Right atrium auricular region (tissue), 2 donors: ENCODE measurements around the gene DPP6. TPM values are rescaled to one million over a fixed set of nuclear protein-coding genes. Genes with fewer than 3 reads are reported as not detected.

Experiments
- DNase-seq: peaks from one replicate; pipeline ENCODE4 v3.0.0-alpha.2; 2019; ENCODE audit warnings: low spot score
- H3K27ac ChIP-seq, 2 donors: fragments of 200-600 bp; sonication (generic); 1 replicate in 1 of 2; 2 replicates in 1 of 2; pipeline ENCODE4 v1.5.1; 2016 to 2019
- H3K27me3 ChIP-seq, 2 donors: fragments of 200-600 bp; sonication (generic); one replicate each; pipeline versions ENCODE4 v1.5.1 to v1.6.0; 2017 to 2019
- H3K36me3 ChIP-seq: fragments of 200-600 bp; sonication (generic); one replicate; pipeline ENCODE4 v1.5.1; 2016
- H3K4me1 ChIP-seq, 2 donors: fragments of 200-600 bp; sonication (generic); one replicate each; pipeline versions ENCODE4 v1.5.1 to v1.6.0; 2017 to 2019
- H3K4me3 ChIP-seq, 2 donors: fragments of 200-600 bp; sonication (generic); 1 replicate in 1 of 2; 2 replicates in 1 of 2; pipeline ENCODE4 v1.5.1; 2017 to 2019; ENCODE audit warnings: mild to moderate bottlenecking in 1 of 2, moderate library complexity in 1 of 2
- H3K9me3 ChIP-seq, 2 donors: fragments of 200-600 bp; sonication (generic); one replicate each; pipeline ENCODE4 v1.5.1; 2019
- total RNA-seq, 2 donors: library from RNA; depleted of rRNA; stranded (reverse); fragments of >200 nt; gene quantifications; one replicate each; pipeline ENCODE4 v1.1.0, GENCODE V29; 2016
- TF ChIP-seq, protein P1 (sequence below), 2 donors: fragments of 200-600 bp; sonication (generic); IDR thresholded peaks; one replicate each; pipeline ENCODE4 v1.5.1; 2019; ENCODE audit warnings: antibody characterized with exemption in 2 of 2

The DPP6 gene
- total RNA-seq, 2 donors from 2014 or later, result 0.35 to 0.85 TPM

DNA sequence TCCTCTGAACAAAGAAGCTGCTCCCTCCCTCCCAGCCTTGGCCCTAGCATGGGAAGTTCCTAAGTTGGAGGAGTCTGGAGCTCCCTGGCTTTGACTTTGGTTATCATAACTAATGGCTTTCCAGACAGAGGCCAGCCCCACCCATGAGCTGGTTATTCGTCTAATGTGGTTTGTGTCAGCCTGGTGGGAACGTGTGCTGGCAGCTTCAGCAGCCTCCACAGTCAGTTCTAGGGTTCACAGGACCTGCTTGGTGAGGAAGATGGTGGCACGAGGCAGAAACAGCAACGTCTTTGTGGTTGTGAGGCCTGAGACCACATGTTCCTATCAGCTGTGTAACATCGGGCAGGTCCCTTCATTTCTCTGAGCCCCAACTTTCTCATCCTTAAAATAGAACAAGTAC lies 847.7 kb downstream of the DPP6 start:
- no peak overlapping the region for H3K4me3 ChIP-seq
- H3K27me3 ChIP-seq, result no peaks in the 10 kb centered on the region
- no peaks in the 10 kb centered on the region for H3K4me1 ChIP-seq
- no peaks in the 10 kb centered on the region for H3K36me3 ChIP-seq
- TF ChIP-seq, protein P1, sequence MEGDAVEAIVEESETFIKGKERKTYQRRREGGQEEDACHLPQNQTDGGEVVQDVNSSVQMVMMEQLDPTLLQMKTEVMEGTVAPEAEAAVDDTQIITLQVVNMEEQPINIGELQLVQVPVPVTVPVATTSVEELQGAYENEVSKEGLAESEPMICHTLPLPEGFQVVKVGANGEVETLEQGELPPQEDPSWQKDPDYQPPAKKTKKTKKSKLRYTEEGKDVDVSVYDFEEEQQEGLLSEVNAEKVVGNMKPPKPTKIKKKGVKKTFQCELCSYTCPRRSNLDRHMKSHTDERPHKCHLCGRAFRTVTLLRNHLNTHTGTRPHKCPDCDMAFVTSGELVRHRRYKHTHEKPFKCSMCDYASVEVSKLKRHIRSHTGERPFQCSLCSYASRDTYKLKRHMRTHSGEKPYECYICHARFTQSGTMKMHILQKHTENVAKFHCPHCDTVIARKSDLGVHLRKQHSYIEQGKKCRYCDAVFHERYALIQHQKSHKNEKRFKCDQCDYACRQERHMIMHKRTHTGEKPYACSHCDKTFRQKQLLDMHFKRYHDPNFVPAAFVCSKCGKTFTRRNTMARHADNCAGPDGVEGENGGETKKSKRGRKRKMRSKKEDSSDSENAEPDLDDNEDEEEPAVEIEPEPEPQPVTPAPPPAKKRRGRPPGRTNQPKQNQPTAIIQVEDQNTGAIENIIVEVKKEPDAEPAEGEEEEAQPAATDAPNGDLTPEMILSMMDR (IDR thresholded peaks at IDR 0.05), result no peak
- DNase-seq, result no peak
- no peak overlapping the region for H3K27ac ChIP-seq
- H3K9me3 ChIP-seq, result no peaks in the 10 kb centered on the region

DNA sequence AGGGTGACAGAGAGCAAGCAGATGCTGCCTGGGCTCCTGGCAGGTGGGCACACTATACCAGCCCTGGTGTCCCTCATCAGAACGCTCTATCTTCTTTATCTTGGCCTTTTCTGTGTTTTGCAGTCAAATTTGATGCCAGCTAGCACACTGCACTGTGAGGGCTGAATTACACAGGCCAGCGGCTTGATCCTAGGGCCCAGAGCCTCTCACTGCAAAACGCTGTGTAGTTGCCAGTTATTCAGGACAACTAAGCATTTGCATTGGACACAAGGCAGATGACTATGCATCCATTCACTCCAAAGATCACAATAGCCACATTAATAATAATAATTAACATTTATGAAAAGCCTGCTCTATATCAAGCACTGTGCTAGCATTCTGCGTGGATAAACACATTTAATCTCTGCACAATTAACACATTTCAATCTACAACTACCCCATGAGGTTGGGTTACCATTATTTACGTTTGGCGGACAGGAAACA lies 850.4 kb downstream of the DPP6 start:
- Histone ChIP-seq H3K4me1 (no peaks in the 10 kb centered on the region), H3K9me3 (peaks cover 0 to 3% of the 10 kb centered on the region in 2 donors), H3K27ac (no peak overlapping the region), H3K4me3 (no peak overlapping the region), H3K36me3 (no peaks in the 10 kb centered on the region), H3K27me3 (no peaks in the 10 kb centered on the region)
- DNase-seq, result no peak
- TF ChIP-seq, protein P1 (IDR thresholded peaks at IDR 0.05), result no peak

DNA sequence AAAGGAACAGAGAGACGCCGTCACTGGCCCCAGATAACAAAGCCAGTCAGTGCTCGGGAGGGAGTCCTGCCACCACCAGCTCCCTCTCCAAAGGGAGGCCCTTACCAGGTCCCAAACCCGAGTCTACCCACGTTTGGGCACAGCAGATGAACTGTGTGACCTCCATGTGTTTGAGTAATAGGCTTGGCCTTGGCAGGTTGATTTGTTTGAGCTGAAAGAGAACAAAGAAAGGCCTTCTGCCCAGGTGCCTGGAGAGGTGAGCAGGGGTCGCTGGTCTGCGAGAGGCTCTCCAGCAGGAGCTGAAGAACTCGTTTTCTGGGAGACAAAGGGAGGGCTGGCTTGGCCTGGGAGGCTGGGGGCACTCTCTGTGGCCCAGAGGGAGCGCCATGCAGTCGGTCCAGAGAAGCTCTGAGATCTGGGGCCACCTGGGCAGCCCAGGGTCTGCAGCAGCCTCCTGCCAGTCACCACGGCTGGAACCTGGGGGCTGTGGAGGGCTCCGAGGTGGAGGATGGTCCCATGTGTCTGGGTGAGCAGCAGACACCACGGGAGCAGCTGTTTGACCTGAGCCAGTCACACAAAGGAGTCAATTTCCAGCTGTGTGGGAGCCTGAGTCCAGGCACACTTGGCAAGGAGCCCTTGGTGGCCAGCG lies 851.0 kb downstream of the DPP6 start:
- H3K36me3 ChIP-seq, result no peaks in the 10 kb centered on the region

DNA sequence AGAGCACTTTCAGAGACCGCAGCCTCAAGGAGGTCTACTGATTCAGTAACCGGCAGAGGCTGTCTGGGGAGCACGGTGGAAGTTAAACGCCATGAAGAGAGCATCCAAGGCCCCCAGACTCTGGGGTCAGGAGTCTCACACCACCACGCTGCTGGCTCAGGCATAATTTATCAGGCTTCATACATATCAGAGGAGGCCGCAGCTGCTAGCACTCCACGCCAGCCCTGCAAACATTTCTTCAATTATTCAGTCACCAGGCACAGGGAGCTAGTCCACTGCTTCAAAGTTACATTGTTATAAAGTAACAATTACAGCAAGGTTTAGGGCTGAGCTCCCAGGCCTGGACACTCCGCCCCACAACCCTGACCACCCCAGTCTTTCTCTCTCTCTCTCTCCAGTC lies 852.9 kb downstream of the DPP6 start:
- no peak for DNase-seq
- TF ChIP-seq, protein P1 (IDR thresholded peaks at IDR 0.05), result no peak
- no peaks in the 10 kb centered on the region for H3K36me3 ChIP-seq
- H3K9me3 ChIP-seq, result peaks cover 0 to 3% of the 10 kb centered on the region in 2 donors
- H3K4me1 ChIP-seq, result no peaks in the 10 kb centered on the region
- no peaks in the 10 kb centered on the region for H3K27me3 ChIP-seq
- H3K4me3 ChIP-seq, result no peak overlapping the region
- H3K27ac ChIP-seq, result no peak overlapping the region

More for the DNA sequence above, 851.0 kb downstream of the DPP6 start:
- TF ChIP-seq, protein P1 (IDR thresholded peaks at IDR 0.05), result no peak
- no peak overlapping the region for H3K27ac ChIP-seq
- H3K27me3 ChIP-seq, result no peaks in the 10 kb centered on the region
- no peak overlapping the region for H3K4me3 ChIP-seq
- H3K9me3 ChIP-seq, result peaks cover 0 to 3% of the 10 kb centered on the region in 2 donors
- no peak for DNase-seq
- no peaks in the 10 kb centered on the region for H3K4me1 ChIP-seq

DNA sequence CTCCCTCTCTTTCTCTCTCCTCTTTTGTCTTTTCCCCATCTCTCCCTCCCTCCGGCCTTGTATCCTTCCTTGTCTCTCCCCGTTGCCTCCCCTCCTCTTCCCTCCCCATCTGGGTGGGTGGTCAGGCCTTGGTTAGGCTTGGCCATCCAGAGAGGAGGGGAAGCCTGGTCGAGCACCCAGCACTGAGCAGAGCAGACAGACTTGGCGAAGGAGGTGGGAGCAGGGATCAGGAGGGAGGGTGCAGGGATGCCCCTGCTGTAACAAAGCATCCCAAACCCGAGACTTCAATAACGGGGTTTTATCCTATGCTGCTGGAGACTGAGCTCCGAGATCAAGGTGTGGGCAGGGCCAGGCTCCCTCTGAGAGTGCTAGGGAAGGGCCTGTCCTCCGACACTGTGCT lies 853.4 kb downstream of the DPP6 start:
- Histone ChIP-seq H3K4me3 (no peak overlapping the region), H3K27me3 (no peaks in the 10 kb centered on the region), H3K36me3 (no peaks in the 10 kb centered on the region), H3K4me1 (no peaks in the 10 kb centered on the region), H3K27ac (no peak overlapping the region), H3K9me3 (peaks cover 0 to 4% of the 10 kb centered on the region in 2 donors)
- TF ChIP-seq, protein P1 (IDR thresholded peaks at IDR 0.05), result no peak
- DNase-seq, result no peak

DNA sequence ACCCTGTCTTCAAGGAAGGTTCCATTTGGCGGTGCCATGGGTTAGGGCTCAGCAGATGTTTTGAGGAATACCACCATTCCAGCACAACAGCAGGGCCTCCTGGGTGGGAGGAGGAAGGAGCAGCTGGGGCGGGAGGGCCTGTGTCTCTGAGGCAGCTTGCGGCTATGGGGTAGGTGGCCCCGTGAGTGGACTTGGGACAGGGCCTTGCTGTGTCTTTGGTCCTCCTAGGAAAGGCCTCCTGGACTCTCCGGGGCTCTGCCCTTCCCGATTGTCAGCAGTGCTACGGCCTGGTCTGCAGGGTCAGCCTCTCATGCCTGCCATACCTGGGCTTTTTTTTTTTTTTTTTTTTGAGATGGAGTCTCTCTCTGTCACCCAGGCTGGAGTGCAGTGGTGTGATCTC lies 854.0 kb downstream of the DPP6 start:
- H3K36me3 ChIP-seq, result no peaks in the 10 kb centered on the region
- TF ChIP-seq, protein P1 (IDR thresholded peaks at IDR 0.05), result no peak

More for the DNA sequence above, 854.0 kb downstream of the DPP6 start:
- H3K4me3 ChIP-seq, result no peak overlapping the region
- no peak overlapping the region for H3K27ac ChIP-seq
- no peaks in the 10 kb centered on the region for H3K4me1 ChIP-seq
- peaks cover 0 to 10% of the 10 kb centered on the region in 2 donors for H3K9me3 ChIP-seq
- H3K27me3 ChIP-seq, result no peaks in the 10 kb centered on the region
- no peak for DNase-seq
